Measurements from ENCODE around the gene TRMT6.

DNA sequence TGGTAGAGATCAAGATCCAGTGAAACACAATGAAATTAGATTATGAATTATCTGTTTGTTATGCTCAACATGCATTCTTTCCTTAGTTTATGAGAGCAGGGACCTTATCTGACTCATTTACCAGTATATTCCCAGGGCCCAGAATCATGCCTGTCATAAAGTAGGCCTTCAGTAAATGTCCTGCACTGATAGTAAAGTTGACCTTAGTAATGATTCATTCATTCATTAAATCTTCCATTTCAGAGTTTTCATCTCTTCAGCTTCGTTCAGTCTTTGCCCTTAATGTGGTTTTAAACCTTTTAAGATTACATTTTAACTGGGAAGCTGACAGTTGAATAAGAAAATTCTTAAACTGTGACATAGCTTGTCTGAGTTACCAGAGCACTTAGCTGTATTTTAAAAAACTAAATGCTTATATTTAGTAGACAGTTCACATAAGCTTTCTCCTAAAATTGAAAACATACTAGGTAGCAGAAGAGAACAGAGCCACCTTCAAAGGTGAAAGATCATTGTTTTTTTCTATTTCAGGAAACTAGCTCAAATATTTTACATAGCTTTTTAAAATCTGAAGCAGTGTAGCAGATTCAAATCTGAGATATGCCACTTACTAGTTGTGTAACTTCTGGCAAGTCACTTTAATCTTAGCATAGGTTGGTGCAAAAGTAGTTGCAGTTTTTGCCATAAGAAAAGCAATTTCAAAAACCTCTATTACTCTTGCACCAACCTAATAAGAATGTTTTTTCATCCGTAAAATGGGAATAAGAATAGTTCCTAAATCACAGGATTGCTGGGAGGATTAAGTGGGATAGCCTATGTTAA, 41.5 kb upstream of the TRMT6 start:
- TF ChIP-seq POLR2A (IDR thresholded peaks at IDR 0.05; ENCODE audit: low read depth, low read length), result no peak
- TF ChIP-seq POLR2AphosphoS5 (IDR thresholded peaks at IDR 0.05; ENCODE audit: low read depth, low read length), result no peak

All from GM12892 (cell line).